ENCODE data around the gene ANKRD39.
"Not testable (repeated sequence)": the region's sequence is repeated elsewhere in the genome, so short reads cannot be mapped to it uniquely, and the experiment has no call there.

ANKRD39 gene

GRCh38 chr2:96870626-96871255 is 12.9 kb upstream of the ANKRD39 start:
- no peak for DNase-seq (ENCODE audit: low read depth in 2 of 2)

DNA sequence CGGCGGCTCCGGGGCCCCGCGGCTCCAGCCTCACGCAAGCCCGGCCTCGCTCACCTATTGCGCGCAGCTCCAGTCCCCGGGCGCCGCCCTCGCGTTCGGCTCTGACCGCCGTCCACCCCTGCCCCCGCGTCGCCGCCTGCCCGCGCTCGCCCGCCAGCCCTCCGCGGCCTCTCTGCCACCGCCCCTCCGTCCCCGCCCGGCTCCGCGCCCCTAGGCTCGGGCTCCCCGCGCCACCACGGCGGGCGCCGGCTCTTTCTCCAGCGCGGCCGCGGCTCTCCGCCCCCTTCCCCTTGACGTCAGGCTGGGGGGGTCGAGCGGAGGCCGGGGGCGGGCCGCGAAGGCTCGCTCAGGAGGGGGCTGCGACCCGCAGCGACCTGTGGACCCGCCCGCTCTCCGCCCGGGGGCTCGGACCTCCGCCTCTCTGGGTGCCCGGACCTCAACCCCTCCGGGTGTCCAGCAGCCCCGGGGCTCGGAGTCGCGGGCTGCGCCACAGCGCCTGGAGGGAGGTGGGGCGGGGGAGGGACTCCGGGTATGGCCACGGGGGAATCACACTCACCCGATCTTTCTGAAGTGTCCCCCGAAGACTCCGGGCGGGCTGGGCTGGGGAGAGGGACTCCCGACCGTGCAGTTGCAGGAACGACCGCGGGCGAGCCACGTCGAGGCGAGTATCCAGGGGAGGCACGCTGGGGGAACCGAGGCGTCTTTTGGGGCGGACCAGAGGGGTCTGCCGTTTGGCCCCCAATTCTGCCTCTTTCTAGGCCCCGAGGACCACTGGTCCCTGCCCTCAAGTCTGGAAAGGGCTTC is 12.2 kb upstream of the ANKRD39 start, which contains the start of gene SEMA4C:
Gene SEMA4C, minus strand, starts transcription at position 259 of the 804 bp plus-strand sequence. CDS start 2,194 bp downstream, outside the sequence.
- no peak for DNase-seq (ENCODE audit: low read depth in 2 of 2)

- no peak for DNase-seq (ENCODE audit: low read depth in 2 of 2)
Measured at GRCh38 chr2:96869281-96869821, 11.5 kb upstream of the ANKRD39 start.

DNA sequence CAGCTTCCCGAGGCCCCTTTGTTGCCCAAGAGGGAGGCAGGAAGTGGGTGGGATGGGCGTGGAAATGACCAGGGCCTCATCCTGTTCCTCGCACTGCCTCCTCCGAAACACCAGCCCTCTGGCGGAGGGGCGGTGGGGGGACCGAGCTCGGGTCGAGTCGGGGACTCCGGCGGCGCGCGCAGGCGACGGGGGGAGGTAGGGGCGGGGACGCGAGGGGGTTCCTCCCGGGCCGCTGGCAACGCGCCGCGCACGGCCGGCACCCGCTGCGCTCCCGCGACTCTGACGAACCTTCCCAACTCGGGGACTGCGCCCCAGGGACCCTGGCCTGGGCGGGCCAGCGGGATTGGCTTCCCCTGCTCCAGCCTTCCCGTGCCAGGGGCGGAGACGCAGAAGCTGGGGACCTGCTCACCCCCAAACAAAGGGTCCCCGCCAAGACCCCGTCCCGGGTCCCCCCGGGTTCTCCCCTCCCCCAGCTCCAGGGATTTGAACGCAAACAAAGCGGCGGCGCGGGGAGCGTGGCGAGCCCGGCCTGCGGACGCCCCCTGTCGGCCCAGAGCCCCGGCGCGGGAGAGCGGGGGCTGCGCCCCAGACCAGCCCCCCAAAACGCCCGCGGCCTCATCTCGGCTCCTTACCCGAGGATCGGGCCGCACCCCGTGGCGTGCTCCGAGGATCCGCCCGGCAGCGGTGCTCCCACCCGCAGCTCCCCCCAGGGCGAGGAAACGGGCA is 10.9 kb upstream of the ANKRD39 start:
- DNase-seq (ENCODE audit: low read depth in 2 of 2), result peak in 1 of 2 donors; percentile 49

DNA sequence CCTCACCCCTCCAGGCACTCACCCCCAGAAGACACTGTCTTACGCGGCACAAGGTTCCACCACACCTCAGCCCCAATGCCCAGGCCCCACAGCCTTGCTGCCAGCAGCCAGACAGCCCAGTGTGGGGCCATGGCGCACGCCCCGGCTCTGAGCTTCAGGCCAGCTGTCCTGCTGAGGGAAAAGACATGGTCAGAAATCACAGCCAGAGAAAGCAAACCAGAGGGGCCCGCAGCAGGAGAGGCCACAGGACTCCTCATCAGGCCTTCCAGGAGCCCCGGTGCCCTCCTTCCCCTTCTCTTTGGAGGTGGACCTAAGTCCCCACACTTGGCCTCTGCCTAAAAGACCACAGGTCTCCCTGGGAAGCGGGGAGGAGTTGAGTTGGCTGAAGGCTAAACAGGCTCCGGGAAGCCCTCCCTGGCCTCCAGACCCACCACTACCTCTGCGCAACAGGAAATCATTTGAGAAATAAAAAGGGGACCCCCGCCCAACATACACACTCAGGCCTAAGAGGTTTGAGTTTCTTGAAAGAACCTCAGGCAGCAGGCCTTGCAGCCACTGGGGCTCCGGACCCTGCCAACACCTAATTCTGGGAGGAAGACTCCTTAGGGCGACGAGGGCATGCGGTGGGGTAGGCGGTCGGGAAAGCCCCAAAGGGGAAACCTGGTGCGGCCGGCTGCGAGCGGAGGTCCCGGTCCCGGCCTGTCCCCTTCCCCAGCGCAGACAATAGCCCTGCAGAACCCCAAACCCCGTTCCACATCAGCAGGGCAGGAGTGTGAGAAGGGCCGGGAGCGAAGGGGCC is 10.1 kb upstream of the ANKRD39 start:
- no peak for DNase-seq (ENCODE audit: low read depth in 2 of 2)

GRCh38 chr2:96866986-96867755 is 9.4 kb upstream of the ANKRD39 start:
- DNase-seq (ENCODE audit: low read depth in 2 of 2), result no peak

GRCh38 chr2:96866586-96866985 is 8.8 kb upstream of the ANKRD39 start:
- no peak for DNase-seq (ENCODE audit: low read depth in 2 of 2)

GRCh38 chr2:96866149-96866548 is 8.3 kb upstream of the ANKRD39 start:
- DNase-seq (ENCODE audit: low read depth in 2 of 2), result no peak

DNA sequence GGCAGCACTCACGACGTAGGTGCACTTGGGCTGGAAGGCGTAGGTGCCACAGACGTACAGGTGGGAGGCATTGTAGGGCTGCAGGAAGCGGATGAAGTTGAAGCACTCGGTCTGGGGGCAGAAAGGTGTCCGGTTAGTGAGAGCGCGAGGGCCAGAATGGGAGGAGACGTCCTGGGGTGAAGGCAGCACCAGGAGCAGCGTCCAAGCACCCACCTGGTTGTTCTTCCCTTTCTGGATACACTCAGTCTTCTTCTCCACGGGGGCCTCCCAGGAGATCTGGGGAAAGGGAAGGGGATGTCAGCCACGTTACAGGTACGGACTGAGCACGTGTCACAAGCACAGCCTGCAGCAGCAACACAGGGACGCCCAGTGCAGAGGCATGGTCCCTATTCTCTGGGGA is 7.8 kb upstream of the ANKRD39 start:
- DNase-seq (ENCODE audit: low read depth in 2 of 2), result no peak

- no peak for DNase-seq (ENCODE audit: low read depth in 2 of 2)
Measured at GRCh38 chr2:96864343-96865091, 6.7 kb upstream of the ANKRD39 start.

GRCh38 chr2:96863575-96864342 is 5.9 kb upstream of the ANKRD39 start:
- no peak for DNase-seq (ENCODE audit: low read depth in 2 of 2)

DNA sequence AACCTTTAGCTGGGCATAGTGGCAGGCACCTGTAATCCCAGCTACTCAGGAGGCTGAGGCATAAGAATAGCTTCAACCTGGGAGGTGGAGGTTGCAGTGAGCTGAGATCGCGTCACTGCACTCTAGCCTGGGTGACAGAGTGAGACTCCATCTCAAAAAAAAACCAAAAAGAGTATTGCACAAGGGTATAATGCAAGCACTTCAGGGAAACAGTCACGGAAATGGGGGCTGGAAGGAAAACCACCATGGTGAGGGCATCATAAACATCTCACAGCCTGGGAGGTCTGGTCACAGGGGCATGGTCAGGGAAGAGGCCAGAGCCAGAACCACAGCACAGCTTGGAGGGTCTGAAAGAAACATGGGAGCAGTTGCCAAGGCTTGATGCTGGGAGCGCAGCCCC is 5.2 kb upstream of the ANKRD39 start:
- DNase-seq (ENCODE audit: low read depth in 2 of 2), result not testable (repeated sequence)

GRCh38 chr2:96861074-96861473 is 3.3 kb upstream of the ANKRD39 start:
- DNase-seq (ENCODE audit: low read depth in 2 of 2), result no peak

GRCh38 chr2:96860065-96861029 is 2.5 kb upstream of the ANKRD39 start:
- no peak for DNase-seq (ENCODE audit: low read depth in 2 of 2)

DNA sequence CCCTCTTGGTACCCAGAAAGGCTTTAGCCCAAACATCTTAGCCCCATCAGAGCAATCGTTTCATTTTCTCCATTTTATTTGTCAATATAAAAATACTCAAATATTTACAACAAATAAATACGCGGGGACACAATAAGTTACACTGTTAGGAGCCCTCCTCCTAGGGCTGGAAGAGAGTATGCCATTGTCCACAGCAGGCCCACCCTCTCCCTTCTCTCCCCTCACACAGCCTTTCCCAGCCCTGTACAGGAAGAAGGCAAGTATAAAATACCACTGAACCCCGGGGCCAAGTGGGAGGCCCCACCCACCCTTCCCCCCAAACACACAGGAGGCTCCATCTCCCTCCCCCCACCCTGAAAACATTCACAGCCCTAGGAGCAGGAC is 1.9 kb upstream of the ANKRD39 start:
- DNase-seq (ENCODE audit: low read depth in 2 of 2), result no peak

DNA sequence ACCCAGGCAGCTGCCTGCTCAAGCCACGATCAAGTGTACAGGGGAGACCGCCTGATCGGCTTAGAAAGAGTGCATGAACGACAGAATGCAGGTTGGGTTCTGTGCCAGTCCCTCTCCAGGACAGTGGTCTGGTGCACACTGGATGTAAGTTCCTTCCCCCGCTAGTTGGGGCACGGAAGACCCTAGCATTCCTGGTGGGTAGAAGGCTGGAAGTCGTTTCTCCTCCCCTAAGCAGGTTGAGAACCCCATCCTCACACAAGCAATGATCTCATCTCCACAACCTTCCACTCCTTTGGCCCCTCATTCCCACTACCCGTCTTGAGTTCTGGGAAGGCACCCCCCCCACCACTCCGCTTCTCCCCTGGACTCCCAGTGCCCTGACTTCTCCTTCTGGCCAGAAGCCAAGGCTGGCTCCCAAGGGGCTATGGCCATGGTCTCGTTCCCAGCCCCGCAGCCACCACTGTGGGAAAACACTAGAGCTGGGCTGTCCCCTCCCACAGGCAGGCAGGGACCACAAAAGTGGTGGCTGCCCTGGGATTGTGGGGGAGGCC is 1.4 kb upstream of the ANKRD39 start:
- DNase-seq (ENCODE audit: low read depth in 2 of 2), result no peak

GRCh38 chr2:96856776-96857666 is 795 bp downstream of the ANKRD39 start:
- DNase-seq (ENCODE audit: low read depth in 2 of 2), result no peak

Measured in activated CD4-positive, alpha-beta T cell treated with anti-CD3 and anti-CD28 coated beads for 24 hours (primary cell).